ENCODE results near the gene CCL22. TPM values are rescaled to one million over a fixed set of nuclear protein-coding genes. Genes with fewer than 3 reads are reported as not detected.

CCL22 gene
- total and polyA plus RNA-seq, 2 of the 4 experiments (the other 2 are of a cell fraction): not detected

GRCh38 chr16:57412584-57412983 is 54.0 kb downstream of the CCL22 start:
- no peak overlapping the region for H4K8ac ChIP-seq (ENCODE audit: low read depth in 2 of 2, low read length in 2 of 2)

More at GRCh38 chr16:57412584-57412983, 54.0 kb downstream of the CCL22 start:
- DNase-seq (no peak), ATAC-seq (ENCODE audit: low read depth) (no peak)
- H2AK5ac ChIP-seq (ENCODE audit: low read depth, low read length): no peak overlapping the region
- H3K4ac ChIP-seq (ENCODE audit: low read depth, low read length): no peak overlapping the region
- no peak overlapping the region for H2BK120ac ChIP-seq (ENCODE audit: low read depth, low read length)
- H3K27ac ChIP-seq (ENCODE audit: insufficient read depth, low read length): no peak overlapping the region
- H2BK15ac ChIP-seq (ENCODE audit: low read depth, low read length): no peak overlapping the region
- H3K9ac ChIP-seq (ENCODE audit: low read depth, low read length): no peak overlapping the region
- H3K4me3 ChIP-seq (ENCODE audit: insufficient read depth, low read depth, low read length): no peak overlapping the region
- no TSS peak for BruUV-seq (replicated peaks)
- H3K27me3 ChIP-seq (ENCODE audit: control insufficient read depth, insufficient read depth, low read length): peaks cover 45% of the 10 kb centered on the region
- no peak overlapping the region for H3K18ac ChIP-seq (ENCODE audit: low read depth, low read length)
- no peak overlapping the region for H2AK9ac ChIP-seq (replicated peaks; ENCODE audit: low read depth, low read length, poor library complexity)
- dilution Hi-C loops (cut with HindIII; ENCODE audit: low sequenced_read_pairs, unreplicated experiment): no loop called here
- no peaks in the 10 kb centered on the region for H3K36me3 ChIP-seq (ENCODE audit: control insufficient read depth, insufficient read depth, low read length)
- intact Hi-C loops (cut with micrococcal nuclease): no loop called here
- no peaks in the 10 kb centered on the region for H3K79me1 ChIP-seq (ENCODE audit: low read depth in 1 of 2, low read length in 2 of 2)
- no peak overlapping the region for H2BK5ac ChIP-seq (ENCODE audit: low read depth, low read length, poor library complexity, severe bottlenecking)
- POLR2A ChIA-PET (ENCODE audit: unreplicated experiment): interaction anchor here (0.6 kb wide), 1 partner anchor 98 kb away, joined by 3 read pairs; no protein-coding TSS in a partner anchor
- no peak overlapping the region for H2AFZ ChIP-seq (replicated peaks; ENCODE audit: low read length, poor library complexity)
- H3K9me3 ChIP-seq (ENCODE audit: control insufficient read depth, insufficient read depth, low read length): no peaks in the 10 kb centered on the region
- 86% methylated on average over 5 of the region's 9 CpGs; no CpG with 5 or more reads in 1 of the 2 experiments for WGBS, 2 experiments (ENCODE audit: extremely low coverage in 2 of 2, insufficient read length in 1 of 2)
- TF ChIP-seq MXI1 (IDR thresholded peaks at IDR 0.05; ENCODE audit: borderline replicate concordance, low read depth, low read length): no peak
- TF ChIP-seq RCOR1 (IDR thresholded peaks at IDR 0.05; ENCODE audit: insufficient replicate concordance, low read length): no peak
- TF ChIP-seq CTCF (conservative IDR thresholded peaks at IDR 0.05; ENCODE audit: low read depth, low read length): no peak
- no peak for TF ChIP-seq CEBPB (IDR thresholded peaks at IDR 0.05; ENCODE audit: low read depth, low read length)
- no peak for TF ChIP-seq MAFK (IDR thresholded peaks at IDR 0.05; ENCODE audit: low read depth, low read length)
- no peak for TF ChIP-seq USF2 (IDR thresholded peaks at IDR 0.05; ENCODE audit: low read depth, low read length)
- no peak for TF ChIP-seq NFE2L2 (IDR thresholded peaks at IDR 0.05; ENCODE audit: low read depth, low read length)
- no peak for TF ChIP-seq MAZ (IDR thresholded peaks at IDR 0.05; ENCODE audit: borderline replicate concordance, low read depth, low read length)
- no peak for TF ChIP-seq CHD1 (IDR thresholded peaks at IDR 0.05; ENCODE audit: low read depth, low read length)
- no peak for TF ChIP-seq RFX5 (IDR thresholded peaks at IDR 0.05; ENCODE audit: low read depth, low read length)
- no peaks in the 10 kb centered on the region for H4K20me1 ChIP-seq (ENCODE audit: insufficient read depth, low read length)
- H3K23ac ChIP-seq (ENCODE audit: low read depth, low read length): no peak overlapping the region
- no peak overlapping the region for H2BK20ac ChIP-seq (ENCODE audit: low read depth, low read length)
- no peak overlapping the region for H3K56ac ChIP-seq (ENCODE audit: extremely low read depth, insufficient read depth, low read length)
- CTCF ChIA-PET: interaction anchor here (1.8 kb wide), 1 partner anchor 10 kb away, joined by 4 read pairs; no protein-coding TSS in a partner anchor
- no peak overlapping the region for H3K14ac ChIP-seq (replicated peaks; ENCODE audit: low read depth, low read length)
- H3K4me1 ChIP-seq (ENCODE audit: control insufficient read depth, insufficient read depth, low read length): peaks cover 1% of the 10 kb centered on the region; the same call in 1 of the 2 replicates
- in situ Hi-C loops (cut with MboI; ENCODE audit: low sequenced_read_pairs): loop anchor here (10.0 kb wide), 1 partner anchor 328 kb away; no protein-coding TSS in a partner anchor
- no peak overlapping the region for H3K4me2 ChIP-seq (ENCODE audit: low read depth, low read length)
- H4K5ac ChIP-seq (ENCODE audit: low read depth, low read length): no peak overlapping the region
- no peak overlapping the region for H4K91ac ChIP-seq (ENCODE audit: insufficient read depth, low read depth, low read length)
- no peaks in the 10 kb centered on the region for H3K9me1 ChIP-seq (ENCODE audit: insufficient read depth, low read length)

All from IMR-90 (cell line).